ENCODE data around the gene REV3L. TPM values are rescaled to one million over a fixed set of nuclear protein-coding genes. Genes with fewer than 3 reads are reported as not detected.

Gene REV3L
- total and polyA plus RNA-seq, 2 donors (not counting 1 experiment from before 2014, with no cell fraction given) = 4.7 to 37.9 TPM

DNA sequence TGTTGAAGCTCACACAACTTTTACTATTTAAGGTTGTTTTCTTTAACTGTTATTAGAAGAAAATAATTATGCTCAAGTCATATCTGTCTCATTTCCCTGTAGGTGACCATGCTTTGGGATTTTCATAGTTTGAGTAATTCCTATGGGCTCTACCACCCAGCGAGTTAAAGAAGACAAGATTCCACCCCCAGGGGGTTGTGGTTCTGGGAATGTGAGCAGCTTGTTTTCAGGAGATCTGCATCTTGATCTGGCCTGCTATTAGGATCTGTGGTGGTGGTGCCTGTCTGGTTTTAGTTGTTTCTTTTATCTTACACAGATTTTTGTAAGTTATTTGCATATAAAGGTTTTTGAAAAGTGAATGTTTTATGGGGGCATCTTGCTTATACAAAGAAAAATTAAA, 20.2 kb upstream of the REV3L start:
- intact Hi-C loops (cut with micrococcal nuclease) = no loop called here
- Mint-ChIP-seq H3K27me3 (no peaks in the 10 kb centered on the region), H3K27ac (no peak overlapping the region), H3K4me3 (no peak overlapping the region), H3K9me3 (ENCODE audit: insufficient read depth) (no peaks in the 10 kb centered on the region), H3K4me1 (peaks cover 2% of the 10 kb centered on the region)
- H3K4me1 ChIP-seq (ENCODE audit: control insufficient read depth in 2 of 2, insufficient read depth in 2 of 2, low read length in 2 of 2) = no peaks in the 10 kb centered on the region
- H3K9me3 ChIP-seq (ENCODE audit: control extremely low read depth in 1 of 3, control insufficient read depth in 2 of 3, insufficient read depth in 1 of 3, low read length in 2 of 3) = no peaks in the 10 kb centered on the region
- TF ChIP-seq, protein P1, sequence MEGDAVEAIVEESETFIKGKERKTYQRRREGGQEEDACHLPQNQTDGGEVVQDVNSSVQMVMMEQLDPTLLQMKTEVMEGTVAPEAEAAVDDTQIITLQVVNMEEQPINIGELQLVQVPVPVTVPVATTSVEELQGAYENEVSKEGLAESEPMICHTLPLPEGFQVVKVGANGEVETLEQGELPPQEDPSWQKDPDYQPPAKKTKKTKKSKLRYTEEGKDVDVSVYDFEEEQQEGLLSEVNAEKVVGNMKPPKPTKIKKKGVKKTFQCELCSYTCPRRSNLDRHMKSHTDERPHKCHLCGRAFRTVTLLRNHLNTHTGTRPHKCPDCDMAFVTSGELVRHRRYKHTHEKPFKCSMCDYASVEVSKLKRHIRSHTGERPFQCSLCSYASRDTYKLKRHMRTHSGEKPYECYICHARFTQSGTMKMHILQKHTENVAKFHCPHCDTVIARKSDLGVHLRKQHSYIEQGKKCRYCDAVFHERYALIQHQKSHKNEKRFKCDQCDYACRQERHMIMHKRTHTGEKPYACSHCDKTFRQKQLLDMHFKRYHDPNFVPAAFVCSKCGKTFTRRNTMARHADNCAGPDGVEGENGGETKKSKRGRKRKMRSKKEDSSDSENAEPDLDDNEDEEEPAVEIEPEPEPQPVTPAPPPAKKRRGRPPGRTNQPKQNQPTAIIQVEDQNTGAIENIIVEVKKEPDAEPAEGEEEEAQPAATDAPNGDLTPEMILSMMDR (IDR thresholded peaks at IDR 0.05) = no peak
- no peak for TF ChIP-seq EZH2 (IDR thresholded peaks at IDR 0.05; ENCODE audit: borderline replicate concordance, insufficient read depth, low read depth, low read length, poor library complexity, severe bottlenecking)
- peaks cover 31% of the 10 kb centered on the region for H3K79me2 ChIP-seq (ENCODE audit: control insufficient read depth, insufficient read depth, low read length)
- DNase-seq = no peak
- WGBS (ENCODE audit: insufficient coverage) = 100% methylated on average over 1 of the region's 1 CpG
- no peak overlapping the region for H3K9ac ChIP-seq (ENCODE audit: low read length)
- peaks cover 0 to 2% of the 10 kb centered on the region in 2 experiments for H3K36me3 ChIP-seq (replicated peaks in 1 of 2; ENCODE audit: control extremely low read depth in 1 of 2, control insufficient read depth in 1 of 2, extremely low read depth in 1 of 2, insufficient read depth in 2 of 2, low read length in 1 of 2)
- H3K4me3 ChIP-seq (ENCODE audit: control extremely low read depth in 1 of 5, extremely low read depth in 1 of 5, insufficient read depth in 1 of 5, low read depth in 2 of 5, low read length in 4 of 5) = no peak overlapping the region
- no peaks in the 10 kb centered on the region for H4K20me1 ChIP-seq (ENCODE audit: control insufficient read depth, insufficient read depth, low read length, poor library complexity, severe bottlenecking)
- no peak overlapping the region for H3K27ac ChIP-seq (ENCODE audit: low read length in 2 of 2)
- no peak for ATAC-seq (ENCODE audit: low read depth)
- POLR2A ChIA-PET = no interaction called here
- CTCF ChIA-PET = interaction anchor here (1.0 kb wide), 1 partner anchor 24 kb away, joined by 6 read pairs; no protein-coding TSS in a partner anchor
- H3K4me2 ChIP-seq (replicated peaks; ENCODE audit: low read depth, low read length, poor library complexity, severe bottlenecking) = no peak overlapping the region
- no peaks in the 10 kb centered on the region for H3K27me3 ChIP-seq (replicated peaks in 1 of 4; ENCODE audit: control extremely low read depth in 1 of 4, control insufficient read depth in 3 of 4, insufficient read depth in 4 of 4, low read length in 3 of 4)
- H2AFZ ChIP-seq (ENCODE audit: insufficient read depth, low read depth, low read length, poor library complexity, severe bottlenecking) = no peak overlapping the region

DNA sequence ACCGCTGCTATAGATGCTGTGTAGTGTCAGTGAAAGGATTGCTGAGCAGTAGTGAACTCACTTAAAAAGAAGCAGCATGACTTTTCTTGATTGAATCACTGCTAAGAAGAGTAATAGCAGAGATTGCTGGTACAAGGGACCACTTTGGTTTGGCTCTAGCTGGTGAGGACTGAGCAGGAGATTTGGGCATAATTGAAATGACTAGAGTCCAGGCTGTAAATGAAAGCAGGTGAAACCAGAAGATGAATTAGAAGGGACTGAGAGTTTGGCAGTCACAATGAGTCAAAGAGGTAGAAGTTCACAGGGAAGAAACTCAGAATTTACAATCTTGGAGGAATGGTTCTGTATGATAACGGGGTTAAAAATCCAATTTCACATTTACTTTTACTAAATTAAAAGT, 19.1 kb upstream of the REV3L start:
- no peaks in the 10 kb centered on the region for H3K27me3 Mint-ChIP-seq
- Histone ChIP-seq H3K79me2 (ENCODE audit: control insufficient read depth, insufficient read depth, low read length) (peaks cover 34% of the 10 kb centered on the region), H4K20me1 (ENCODE audit: control insufficient read depth, insufficient read depth, low read length, poor library complexity, severe bottlenecking) (no peaks in the 10 kb centered on the region), H3K27ac (ENCODE audit: low read length in 2 of 2) (no peak overlapping the region), H3K4me3 (ENCODE audit: control extremely low read depth in 1 of 5, extremely low read depth in 1 of 5, insufficient read depth in 1 of 5, low read depth in 2 of 5, low read length in 4 of 5) (no peak overlapping the region), H3K9ac (ENCODE audit: low read length) (no peak overlapping the region), H3K4me1 (ENCODE audit: control insufficient read depth in 2 of 2, insufficient read depth in 2 of 2, low read length in 2 of 2) (no peaks in the 10 kb centered on the region), H3K36me3 (replicated peaks in 1 of 2; ENCODE audit: control extremely low read depth in 1 of 2, control insufficient read depth in 1 of 2, extremely low read depth in 1 of 2, insufficient read depth in 2 of 2, low read length in 1 of 2) (peaks cover 0 to 2% of the 10 kb centered on the region in 2 experiments), H3K9me3 (ENCODE audit: control extremely low read depth in 1 of 3, control insufficient read depth in 2 of 3, insufficient read depth in 1 of 3, low read length in 2 of 3) (no peaks in the 10 kb centered on the region), H3K4me2 (replicated peaks; ENCODE audit: low read depth, low read length, poor library complexity, severe bottlenecking) (no peak overlapping the region), H2AFZ (ENCODE audit: insufficient read depth, low read depth, low read length, poor library complexity, severe bottlenecking) (no peak overlapping the region), H3K27me3 (replicated peaks in 1 of 4; ENCODE audit: control extremely low read depth in 1 of 4, control insufficient read depth in 3 of 4, insufficient read depth in 4 of 4, low read length in 3 of 4) (no peaks in the 10 kb centered on the region)
- intact Hi-C loops (cut with micrococcal nuclease) = no loop called here
- ATAC-seq (ENCODE audit: low read depth) (no peak), DNase-seq (no peak)
- peaks cover 2% of the 10 kb centered on the region for H3K4me1 Mint-ChIP-seq
- no peak overlapping the region for H3K27ac Mint-ChIP-seq
- ChIA-PET CTCF (no interaction called here), POLR2A (no interaction called here)
- no peaks in the 10 kb centered on the region for H3K9me3 Mint-ChIP-seq (ENCODE audit: insufficient read depth)
- no peak overlapping the region for H3K4me3 Mint-ChIP-seq
- TF ChIP-seq, protein P1 (IDR thresholded peaks at IDR 0.05) = no peak
- no peak for TF ChIP-seq EZH2 (IDR thresholded peaks at IDR 0.05; ENCODE audit: borderline replicate concordance, insufficient read depth, low read depth, low read length, poor library complexity, severe bottlenecking)
- 100% methylated on average over 1 of the region's 2 CpGs for WGBS (ENCODE audit: insufficient coverage)
